Measurements from ENCODE around the gene PSMB5.
A peak's percentile ranks its signal among the peaks of the same experiment; 100 is the strongest.

The PSMB5 gene

GRCh38 chr14:23058654-23059504, 24.2 kb upstream of the PSMB5 start:
- no peak for DNase-seq (ENCODE audit: low spot score)

- DNase-seq (ENCODE audit: low spot score), result peak; percentile 90
Measured at GRCh38 chr14:23057757-23058653, 23.3 kb upstream of the PSMB5 start.

- peak; percentile 69 for DNase-seq (ENCODE audit: low spot score)
Measured at GRCh38 chr14:23056956-23057756, 22.5 kb upstream of the PSMB5 start, which contains the start of gene CDH24. TSS of gene CDH24 (minus strand) at chr14:23057520. CDS start at chr14:23055733, 1,787 bp downstream.

GRCh38 chr14:23056145-23056955, 21.6 kb upstream of the PSMB5 start:
- peak; percentile 69 for DNase-seq (ENCODE audit: low spot score)

GRCh38 chr14:23055621-23056144, 21.0 kb upstream of the PSMB5 start:
- no peak for DNase-seq (ENCODE audit: low spot score)

GRCh38 chr14:23055147-23055550, 20.4 kb upstream of the PSMB5 start:
- no peak for DNase-seq (ENCODE audit: low spot score)

GRCh38 chr14:23054000-23054811, 19.5 kb upstream of the PSMB5 start:
- no peak for DNase-seq (ENCODE audit: low spot score)

GRCh38 chr14:23053426-23053825, 18.7 kb upstream of the PSMB5 start:
- DNase-seq (ENCODE audit: low spot score), result no peak

GRCh38 chr14:23052671-23053070, 18.0 kb upstream of the PSMB5 start:
- no peak for DNase-seq (ENCODE audit: low spot score)

- DNase-seq (ENCODE audit: low spot score), result peak; percentile 65
Measured at GRCh38 chr14:23052182-23052623, 17.5 kb upstream of the PSMB5 start.

- DNase-seq (ENCODE audit: low spot score), result no peak
Measured at GRCh38 chr14:23051141-23052057, 16.7 kb upstream of the PSMB5 start.

- no peak for DNase-seq (ENCODE audit: low spot score)
Measured at GRCh38 chr14:23049011-23049410, 14.3 kb upstream of the PSMB5 start.

- no peak for DNase-seq (ENCODE audit: low spot score)
Measured at GRCh38 chr14:23047751-23048693, 13.3 kb upstream of the PSMB5 start.

GRCh38 chr14:23047034-23047634, 12.4 kb upstream of the PSMB5 start:
- no peak for DNase-seq (ENCODE audit: low spot score)

- no peak for DNase-seq (ENCODE audit: low spot score)
Measured at GRCh38 chr14:23045419-23046357, 11.0 kb upstream of the PSMB5 start.

GRCh38 chr14:23044840-23045239, 10.1 kb upstream of the PSMB5 start:
- no peak for DNase-seq (ENCODE audit: low spot score)
